Measurements from ENCODE around the gene COX20.

COX20 gene

DNA sequence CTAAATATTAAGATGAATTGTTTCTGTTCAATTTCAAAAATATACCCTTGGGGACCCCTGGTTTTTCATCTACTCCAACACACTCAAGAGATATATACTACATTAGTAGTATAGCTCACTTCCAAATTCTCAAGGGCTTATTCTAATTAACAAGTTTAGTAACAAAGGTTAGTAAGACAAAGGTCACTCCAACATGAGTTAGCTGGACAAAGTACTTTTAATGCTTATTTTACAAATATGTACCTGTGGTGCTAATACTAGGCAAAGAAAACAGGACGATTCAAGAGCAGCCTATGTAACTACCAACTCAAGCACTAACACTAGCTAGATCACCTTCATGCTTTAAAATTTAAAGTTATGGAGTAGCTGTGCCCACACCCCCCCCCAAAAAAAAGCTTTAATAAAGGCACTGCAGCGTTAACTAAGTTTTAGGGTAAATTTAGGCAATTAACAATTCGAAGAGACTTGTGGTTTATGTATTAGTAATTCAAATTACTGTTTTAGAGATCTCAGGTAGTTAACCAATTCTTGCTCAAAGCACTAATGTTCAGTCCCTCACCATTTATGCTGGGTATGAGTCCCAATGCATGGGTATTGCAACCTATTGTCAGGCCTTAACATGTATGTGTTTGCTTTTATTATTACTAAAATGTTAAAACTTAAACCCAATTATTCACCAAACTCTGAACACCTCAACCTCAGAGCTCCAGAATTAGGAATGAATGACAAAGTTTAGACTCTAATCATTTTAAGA, 14.8 kb downstream of the COX20 start:
- no peak overlapping the region for H3K4me3 ChIP-seq (ENCODE audit: severe bottlenecking)
- H3K9me3 ChIP-seq (ENCODE audit: severe bottlenecking), result no peaks in the 10 kb centered on the region
- no peaks in the 10 kb centered on the region for H3K4me1 ChIP-seq (ENCODE audit: insufficient read depth, poor library complexity, severe bottlenecking)
- no peak for ATAC-seq (ENCODE audit: low read depth)
- TF ChIP-seq CTCF (IDR thresholded peaks at IDR 0.05; ENCODE audit: poor library complexity, severe bottlenecking), result no peak
- no peak overlapping the region for H3K27ac ChIP-seq (ENCODE audit: poor library complexity, severe bottlenecking)
- H3K27me3 ChIP-seq (ENCODE audit: insufficient read depth, poor library complexity, severe bottlenecking), result no peaks in the 10 kb centered on the region
- peaks cover 100% of the 10 kb centered on the region for H3K36me3 ChIP-seq (ENCODE audit: low read depth)
- DNase-seq (ENCODE audit: low spot score), result no peak

DNA sequence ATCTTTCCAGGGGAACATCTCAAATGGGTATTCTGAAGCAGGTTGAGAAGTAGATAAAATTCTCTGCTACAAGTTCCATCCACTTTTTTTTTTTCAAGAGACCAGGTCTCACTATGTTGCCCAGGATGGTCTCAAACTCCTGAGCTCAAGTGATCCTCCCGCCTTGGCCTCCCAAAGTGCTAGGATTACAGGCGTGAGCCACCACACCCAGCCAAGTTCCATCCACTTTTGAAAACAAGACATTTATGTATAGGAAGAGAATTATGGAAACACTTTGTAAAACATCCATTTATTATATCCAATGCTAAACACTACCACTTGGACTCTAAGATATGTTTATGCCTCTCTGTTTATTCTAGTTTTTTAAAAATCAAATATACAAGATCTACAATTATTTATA, 15.4 kb downstream of the COX20 start:
- Histone ChIP-seq H3K36me3 (ENCODE audit: low read depth) (peaks cover 100% of the 10 kb centered on the region), H3K4me3 (ENCODE audit: severe bottlenecking) (no peak overlapping the region), H3K9me3 (ENCODE audit: severe bottlenecking) (no peaks in the 10 kb centered on the region), H3K4me1 (ENCODE audit: insufficient read depth, poor library complexity, severe bottlenecking) (no peaks in the 10 kb centered on the region), H3K27ac (ENCODE audit: poor library complexity, severe bottlenecking) (no peak overlapping the region), H3K27me3 (ENCODE audit: insufficient read depth, poor library complexity, severe bottlenecking) (no peaks in the 10 kb centered on the region)
- DNase-seq (ENCODE audit: low spot score) (no peak), ATAC-seq (ENCODE audit: low read depth) (no peak)
- no peak for TF ChIP-seq CTCF (IDR thresholded peaks at IDR 0.05; ENCODE audit: poor library complexity, severe bottlenecking)

DNA sequence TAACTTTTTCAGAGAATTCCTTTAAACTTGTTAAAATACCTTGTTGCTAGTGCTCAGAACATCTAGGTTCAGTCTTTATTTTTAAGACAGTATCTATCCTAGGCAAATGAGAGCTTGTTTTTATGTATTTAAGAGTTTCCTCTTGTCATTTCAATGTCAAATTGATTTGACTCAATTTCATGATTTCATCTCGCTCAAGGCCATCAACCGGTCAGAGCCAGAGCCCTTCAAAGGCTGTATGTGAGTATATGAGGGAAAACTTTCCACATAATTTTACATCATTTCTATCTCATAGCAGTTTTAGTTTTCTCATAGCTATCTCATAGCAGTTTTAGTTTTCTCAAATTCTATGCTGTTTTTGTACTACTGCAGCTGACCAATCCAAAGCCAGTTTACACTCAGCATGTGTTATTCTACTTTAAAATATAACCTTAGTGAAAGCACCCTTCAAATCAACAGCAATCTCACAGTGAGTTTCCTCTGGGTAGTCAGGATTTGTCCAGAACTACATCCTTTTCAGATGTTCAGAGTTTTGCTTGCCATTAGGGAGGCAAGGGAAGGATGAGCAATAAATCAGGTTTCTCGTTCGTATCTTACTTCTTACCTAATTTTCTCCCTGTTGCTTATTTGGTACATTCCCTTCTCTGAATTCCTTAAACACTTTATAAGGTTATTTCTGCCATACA, 16.2 kb downstream of the COX20 start:
- no peak for TF ChIP-seq CTCF (IDR thresholded peaks at IDR 0.05; ENCODE audit: poor library complexity, severe bottlenecking)
- Histone ChIP-seq H3K27ac (ENCODE audit: poor library complexity, severe bottlenecking) (no peak overlapping the region), H3K27me3 (ENCODE audit: insufficient read depth, poor library complexity, severe bottlenecking) (no peaks in the 10 kb centered on the region), H3K4me1 (ENCODE audit: insufficient read depth, poor library complexity, severe bottlenecking) (no peaks in the 10 kb centered on the region), H3K9me3 (ENCODE audit: severe bottlenecking) (no peaks in the 10 kb centered on the region), H3K36me3 (ENCODE audit: low read depth) (peaks cover 100% of the 10 kb centered on the region), H3K4me3 (ENCODE audit: severe bottlenecking) (no peak overlapping the region)
- DNase-seq (ENCODE audit: low spot score) (no peak), ATAC-seq (ENCODE audit: low read depth) (no peak)

GRCh38 chr1:244852694-244853093, 17.2 kb downstream of the COX20 start:
- H3K4me1 ChIP-seq (ENCODE audit: insufficient read depth, poor library complexity, severe bottlenecking), result no peaks in the 10 kb centered on the region
- H3K36me3 ChIP-seq (ENCODE audit: low read depth), result peaks cover 100% of the 10 kb centered on the region
- no peaks in the 10 kb centered on the region for H3K27me3 ChIP-seq (ENCODE audit: insufficient read depth, poor library complexity, severe bottlenecking)
- H3K9me3 ChIP-seq (ENCODE audit: severe bottlenecking), result no peaks in the 10 kb centered on the region
- no peak for ATAC-seq (ENCODE audit: low read depth)
- no peak for DNase-seq (ENCODE audit: low spot score)
- no peak for TF ChIP-seq CTCF (IDR thresholded peaks at IDR 0.05; ENCODE audit: poor library complexity, severe bottlenecking)
- H3K27ac ChIP-seq (ENCODE audit: poor library complexity, severe bottlenecking), result no peak overlapping the region
- no peak overlapping the region for H3K4me3 ChIP-seq (ENCODE audit: severe bottlenecking)

GRCh38 chr1:244854166-244854565, 18.7 kb downstream of the COX20 start:
- DNase-seq (ENCODE audit: low spot score), result no peak
- ATAC-seq (ENCODE audit: low read depth), result no peak

More at GRCh38 chr1:244854166-244854565, 18.7 kb downstream of the COX20 start:
- no peaks in the 10 kb centered on the region for H3K9me3 ChIP-seq (ENCODE audit: severe bottlenecking)
- TF ChIP-seq CTCF (IDR thresholded peaks at IDR 0.05; ENCODE audit: poor library complexity, severe bottlenecking), result no peak
- peaks cover 100% of the 10 kb centered on the region for H3K36me3 ChIP-seq (ENCODE audit: low read depth)
- no peaks in the 10 kb centered on the region for H3K4me1 ChIP-seq (ENCODE audit: insufficient read depth, poor library complexity, severe bottlenecking)
- no peak overlapping the region for H3K4me3 ChIP-seq (ENCODE audit: severe bottlenecking)
- H3K27ac ChIP-seq (ENCODE audit: poor library complexity, severe bottlenecking), result no peak overlapping the region
- H3K27me3 ChIP-seq (ENCODE audit: insufficient read depth, poor library complexity, severe bottlenecking), result no peaks in the 10 kb centered on the region
